Astrocyte (in vitro differentiated cells and primary cell): ENCODE results near the gene TAS2R3. TPM values are rescaled to one million over a fixed set of nuclear protein-coding genes. Genes with fewer than 3 reads are reported as not detected.

Experiments
- DNase-seq: peaks from one replicate; pipeline ENCODE4 v3.0.0-alpha.2; 2010; ENCODE audit warnings: low read depth
- FAIRE-seq: peaks from 2 replicates; lab custom pipeline; 2011; peaks lifted over from hg19 to GRCh38; lab: Jason Lieb, UNC
- H2AFZ ChIP-seq: 2 replicates; pipeline ENCODE4 v1.6.0; 2012; ENCODE audit warnings: low read depth, low read length, inconsistent platforms
- H3K27ac ChIP-seq: 2 replicates; pipeline ENCODE4 v1.5.1; 2011; ENCODE audit warnings: low read depth, low read length, inconsistent platforms
- H3K27me3 ChIP-seq: 2 replicates; pipeline ENCODE4 v1.6.0; 2011; ENCODE audit warnings: low read length, inconsistent platforms; ENCODE audit not compliant: insufficient read depth
- H3K36me3 ChIP-seq: 2 replicates; pipeline ENCODE4 v1.5.1; 2011; ENCODE audit warnings: low read length, inconsistent platforms; ENCODE audit not compliant: insufficient read depth
- H3K4me1 ChIP-seq: 2 replicates; pipeline ENCODE4 v1.5.1; 2011; ENCODE audit warnings: low read length, inconsistent platforms; ENCODE audit not compliant: insufficient read depth
- H3K4me2 ChIP-seq: 2 replicates; pipeline ENCODE4 v1.6.0; 2012; ENCODE audit warnings: low read length, inconsistent platforms
- H3K4me3 ChIP-seq: 2 replicates; pipeline ENCODE4 v1.5.1; 2011; ENCODE audit warnings: low read depth, mild to moderate bottlenecking, low read length, inconsistent platforms; ENCODE audit not compliant: insufficient read depth
- H3K79me2 ChIP-seq: 2 replicates; pipeline ENCODE4 v1.6.0; 2012; ENCODE audit warnings: mild to moderate bottlenecking, low read length, inconsistent platforms; ENCODE audit not compliant: insufficient read depth
- H3K9ac ChIP-seq: 2 replicates; pipeline ENCODE4 v1.6.0; 2012; ENCODE audit warnings: mild to moderate bottlenecking, low read length, inconsistent platforms
- H3K9me3 ChIP-seq: 2 replicates; pipeline ENCODE4 v1.5.1; 2012; ENCODE audit warnings: low read depth, mild to moderate bottlenecking, low read length, inconsistent platforms; ENCODE audit not compliant: insufficient read depth
- H4K20me1 ChIP-seq: 2 replicates; pipeline ENCODE4 v1.6.0; 2012; ENCODE audit warnings: low read length, inconsistent platforms; ENCODE audit not compliant: insufficient read depth
- H3K27ac Mint-ChIP-seq: one replicate; pipeline ENCODE4 v1.8.0; 2021; ENCODE audit warnings: mild to moderate bottlenecking, mixed read lengths; ENCODE audit not compliant: unreplicated experiment
- H3K27me3 Mint-ChIP-seq: one replicate; pipeline ENCODE4 v1.8.0; 2021; ENCODE audit warnings: low read depth, mixed read lengths; ENCODE audit not compliant: unreplicated experiment
- H3K36me3 Mint-ChIP-seq: one replicate; pipeline ENCODE4 v1.8.0; 2021; ENCODE audit warnings: low read depth, mixed read lengths; ENCODE audit not compliant: unreplicated experiment
- H3K4me1 Mint-ChIP-seq: one replicate; pipeline ENCODE4 v1.8.0; 2021; ENCODE audit warnings: low read depth, mixed read lengths; ENCODE audit not compliant: unreplicated experiment
- H3K4me3 Mint-ChIP-seq: one replicate; pipeline ENCODE4 v1.8.0; 2021; ENCODE audit warnings: mild to moderate bottlenecking, moderate library complexity, mixed read lengths; ENCODE audit not compliant: unreplicated experiment
- H3K9me3 Mint-ChIP-seq: one replicate; pipeline ENCODE4 v1.8.0; 2021; ENCODE audit warnings: mild to moderate bottlenecking, mixed read lengths; ENCODE audit not compliant: unreplicated experiment
- CTCF ChIP-seq: IDR thresholded peaks from 2 replicates; pipeline ENCODE4 v1.5.1; 2011; ENCODE audit warnings: low read depth, mild to moderate bottlenecking, inconsistent platforms, low read length, moderate library complexity; ENCODE audit not compliant: insufficient read depth
- EZH2 ChIP-seq: IDR thresholded peaks from 2 replicates; pipeline ENCODE4 v1.6.1; 2012; ENCODE audit warnings: mild to moderate bottlenecking, low read length, inconsistent platforms; ENCODE audit not compliant: insufficient read depth
- total RNA-seq: library from RNA; stranded (reverse); gene quantifications from 2 replicates; pipeline ENCODE4 v1.2.1, GENCODE V29; 2021

The TAS2R3 gene
- total RNA-seq, 1 donor from 2014 or later = 1.00 TPM

- no peak for DNase-seq
Measured at GRCh38 chr7:141729020-141729419, 34.9 kb upstream of the TAS2R3 start.

GRCh38 chr7:141731476-141732149 is 32.3 kb upstream of the TAS2R3 start:
- Histone ChIP-seq H3K4me1 (no peaks in the 10 kb centered on the region), H3K4me3 (no peak overlapping the region), H3K36me3 (no peaks in the 10 kb centered on the region), H3K27me3 (no peaks in the 10 kb centered on the region), H3K9ac (no peak overlapping the region), H3K79me2 (no peaks in the 10 kb centered on the region), H4K20me1 (no peaks in the 10 kb centered on the region), H3K27ac (no peak overlapping the region), H3K9me3 (no peaks in the 10 kb centered on the region), H3K4me2 (no peak overlapping the region), H2AFZ (no peak overlapping the region)
- Mint-ChIP-seq H3K27me3 (no peaks in the 10 kb centered on the region), H3K36me3 (no peaks in the 10 kb centered on the region), H3K9me3 (no peaks in the 10 kb centered on the region), H3K4me3 (no peak overlapping the region), H3K4me1 (no peaks in the 10 kb centered on the region), H3K27ac (no peak overlapping the region)
- TF ChIP-seq EZH2 (no peak), CTCF (no peak)
- no peak for FAIRE-seq
- DNase-seq = no peak

More at GRCh38 chr7:141729020-141729419, 34.9 kb upstream of the TAS2R3 start:
- Histone ChIP-seq H3K36me3 (no peaks in the 10 kb centered on the region), H3K79me2 (no peaks in the 10 kb centered on the region), H3K4me2 (no peak overlapping the region), H3K9ac (no peak overlapping the region), H3K4me1 (no peaks in the 10 kb centered on the region), H3K9me3 (no peaks in the 10 kb centered on the region), H3K4me3 (no peak overlapping the region), H3K27me3 (no peaks in the 10 kb centered on the region), H3K27ac (no peak overlapping the region), H2AFZ (no peak overlapping the region), H4K20me1 (no peaks in the 10 kb centered on the region)
- H3K4me3 Mint-ChIP-seq = no peak overlapping the region
- H3K9me3 Mint-ChIP-seq = no peaks in the 10 kb centered on the region
- no peak for TF ChIP-seq EZH2
- TF ChIP-seq CTCF = no peak
- no peaks in the 10 kb centered on the region for H3K4me1 Mint-ChIP-seq
- no peak overlapping the region for H3K27ac Mint-ChIP-seq
- H3K36me3 Mint-ChIP-seq = no peaks in the 10 kb centered on the region
- FAIRE-seq = no peak
- no peaks in the 10 kb centered on the region for H3K27me3 Mint-ChIP-seq

GRCh38 chr7:141737118-141737835 is 26.6 kb upstream of the TAS2R3 start:
- Histone ChIP-seq H3K9ac (peak overlapping the region; percentile 95), H2AFZ (peak overlapping the region; percentile 84), H3K4me3 (peak overlapping the region; percentile 96), H3K36me3 (peaks cover 11% of the 10 kb centered on the region), H3K9me3 (no peaks in the 10 kb centered on the region), H3K4me1 (peaks cover 15% of the 10 kb centered on the region), H4K20me1 (peaks cover 6% of the 10 kb centered on the region), H3K27me3 (no peaks in the 10 kb centered on the region), H3K4me2 (peak overlapping the region; percentile 88), H3K79me2 (peaks cover 33% of the 10 kb centered on the region), H3K27ac (peak overlapping the region; percentile 92)
- Mint-ChIP-seq H3K4me3 (peak overlapping the region; percentile 99), H3K27me3 (no peaks in the 10 kb centered on the region), H3K27ac (peak overlapping the region; percentile 99), H3K4me1 (peaks cover 8% of the 10 kb centered on the region), H3K36me3 (peaks cover under 1% of the 10 kb centered on the region), H3K9me3 (no peaks in the 10 kb centered on the region)
- DNase-seq (no peak), FAIRE-seq (no peak)
- TF ChIP-seq EZH2 (no peak), CTCF (no peak)
